Duodenal mucosa (tissue), 2 donors: ENCODE measurements around the gene LMAN2L.
A peak's percentile ranks its signal among the peaks of the same experiment; 100 is the strongest.

ENCODE experiments used
- H3K27ac ChIP-seq: one replicate; pipeline ENCODE4 v1.7.0; 2013; ENCODE audit warnings: low read depth, low read length
- H3K27me3 ChIP-seq, 2 donors: one replicate each; pipeline ENCODE4 v1.7.0; 2013; ENCODE audit warnings: low read length in 2 of 2, control low read depth in 1 of 2; ENCODE audit not compliant: insufficient read depth in 2 of 2, control insufficient read depth in 1 of 2
- H3K36me3 ChIP-seq, 2 donors: one replicate each; pipeline ENCODE4 v1.7.0; 2013; ENCODE audit warnings: low read length in 2 of 2, control low read depth in 1 of 2; ENCODE audit not compliant: insufficient read depth in 2 of 2, control insufficient read depth in 1 of 2
- H3K4me1 ChIP-seq, 2 donors: one replicate each; pipeline ENCODE4 v1.7.0; 2013; ENCODE audit warnings: low read length in 2 of 2, control low read depth in 1 of 2; ENCODE audit not compliant: insufficient read depth in 2 of 2, control insufficient read depth in 1 of 2
- H3K4me3 ChIP-seq, 2 donors: one replicate each; pipeline ENCODE4 v1.7.0; 2013; ENCODE audit warnings: low read length in 2 of 2, low read depth in 1 of 2
- H3K9ac ChIP-seq, 2 donors: one replicate each; pipeline ENCODE4 v1.7.0; 2013; ENCODE audit warnings: low read length in 2 of 2, low read depth in 1 of 2
- H3K9me3 ChIP-seq, 2 donors: one replicate each; pipeline ENCODE4 v1.7.0; 2013; ENCODE audit warnings: low read length in 2 of 2, control low read depth in 1 of 2; ENCODE audit not compliant: control insufficient read depth in 1 of 2

Gene LMAN2L

GRCh38 chr2:96739633-96740428 is at the start of gene LMAN2L:
Gene LMAN2L, minus strand, starts transcription at chr2:96740064. Its CDS starts 24 bp downstream, at chr2:96740040.
- Histone ChIP-seq H3K9ac (peak within 1 kb of the TSS; percentile 68 to 84), H3K27ac (peak within 1 kb of the TSS; percentile 33), H3K9me3 (no peaks in the 10 kb centered on the region), H3K4me1 (peaks cover 6 to 13% of the 10 kb centered on the region in 2 donors), H3K4me3 (peak within 1 kb of the TSS; percentile 78 to 85), H3K36me3 (peaks cover 4 to 5% of the 10 kb centered on the region in 2 donors), H3K27me3 (no peaks in the 10 kb centered on the region)

- H3K9ac ChIP-seq = peak overlapping the region; percentile 48 to 54
- peak overlapping the region; percentile 32 to 34 for H3K4me3 ChIP-seq
- H3K27me3 ChIP-seq = no peaks in the 10 kb centered on the region
- H3K4me1 ChIP-seq = peaks cover 22 to 25% of the 10 kb centered on the region in 2 donors
- H3K9me3 ChIP-seq = no peaks in the 10 kb centered on the region
- no peaks in the 10 kb centered on the region for H3K36me3 ChIP-seq
- peak overlapping the region; percentile 64 for H3K27ac ChIP-seq
Observed at GRCh38 chr2:96789245-96789617, 49.4 kb upstream of the LMAN2L start.

- Histone ChIP-seq H3K27ac (peak overlapping the region; percentile 79), H3K4me3 (peak overlapping the region; percentile 32 to 34)
Observed at GRCh38 chr2:96788442-96789244, 48.8 kb upstream of the LMAN2L start.

GRCh38 chr2:96787411-96787810 is 47.5 kb upstream of the LMAN2L start:
- H3K4me3 ChIP-seq = no peak overlapping the region
- H3K27me3 ChIP-seq = no peaks in the 10 kb centered on the region
- H3K4me1 ChIP-seq = peaks cover 22 to 25% of the 10 kb centered on the region in 2 donors
- H3K9me3 ChIP-seq = no peaks in the 10 kb centered on the region
- H3K27ac ChIP-seq = no peak overlapping the region
- H3K36me3 ChIP-seq = no peaks in the 10 kb centered on the region
- H3K9ac ChIP-seq = no peak overlapping the region

More at GRCh38 chr2:96788442-96789244, 48.8 kb upstream of the LMAN2L start:
- no peaks in the 10 kb centered on the region for H3K27me3 ChIP-seq
- peaks cover 22 to 25% of the 10 kb centered on the region in 2 donors for H3K4me1 ChIP-seq
- H3K9me3 ChIP-seq = no peaks in the 10 kb centered on the region
- H3K36me3 ChIP-seq = no peaks in the 10 kb centered on the region
- peak overlapping the region; percentile 48 to 54 for H3K9ac ChIP-seq

- Histone ChIP-seq H3K27ac (no peak overlapping the region), H3K27me3 (no peaks in the 10 kb centered on the region), H3K4me1 (peaks cover 11 to 16% of the 10 kb centered on the region in 2 donors), H3K9ac (no peak overlapping the region), H3K36me3 (no peaks in the 10 kb centered on the region), H3K9me3 (no peaks in the 10 kb centered on the region), H3K4me3 (no peak overlapping the region)
Observed at GRCh38 chr2:96783388-96783787, 43.5 kb upstream of the LMAN2L start.

- Histone ChIP-seq H3K27ac (no peak overlapping the region), H3K27me3 (no peaks in the 10 kb centered on the region), H3K36me3 (no peaks in the 10 kb centered on the region), H3K9me3 (no peaks in the 10 kb centered on the region), H3K4me3 (no peak overlapping the region), H3K4me1 (peaks cover 14 to 35% of the 10 kb centered on the region in 2 donors), H3K9ac (no peak overlapping the region)
Observed at GRCh38 chr2:96775160-96775559, 35.3 kb upstream of the LMAN2L start.

GRCh38 chr2:96773922-96774321 is 34.1 kb upstream of the LMAN2L start:
- H3K9ac ChIP-seq = peak overlapping the region; percentile 60 to 71
- peak overlapping the region; percentile 83 to 98 for H3K4me3 ChIP-seq
- H3K27me3 ChIP-seq = no peaks in the 10 kb centered on the region
- no peak overlapping the region for H3K27ac ChIP-seq
- no peaks in the 10 kb centered on the region for H3K9me3 ChIP-seq
- H3K4me1 ChIP-seq = peaks cover 17 to 41% of the 10 kb centered on the region in 2 donors
- H3K36me3 ChIP-seq = no peaks in the 10 kb centered on the region

- peak overlapping the region; percentile 1 for H3K27ac ChIP-seq
- no peaks in the 10 kb centered on the region for H3K9me3 ChIP-seq
- H3K27me3 ChIP-seq = no peaks in the 10 kb centered on the region
- H3K9ac ChIP-seq = peak overlapping the region in 1 of 2 donors; percentile 43
- peak overlapping the region; percentile 28 to 36 for H3K4me3 ChIP-seq
- H3K36me3 ChIP-seq = no peaks in the 10 kb centered on the region
- peaks cover 25 to 48% of the 10 kb centered on the region in 2 donors for H3K4me1 ChIP-seq
Observed at GRCh38 chr2:96772903-96773671, 33.2 kb upstream of the LMAN2L start.

GRCh38 chr2:96771796-96772618 is 32.1 kb upstream of the LMAN2L start:
- H3K9me3 ChIP-seq = no peaks in the 10 kb centered on the region
- H3K27ac ChIP-seq = no peak overlapping the region
- H3K4me1 ChIP-seq = peaks cover 34 to 58% of the 10 kb centered on the region in 2 donors
- H3K9ac ChIP-seq = no peak overlapping the region
- no peaks in the 10 kb centered on the region for H3K36me3 ChIP-seq
- H3K4me3 ChIP-seq = no peak overlapping the region
- H3K27me3 ChIP-seq = no peaks in the 10 kb centered on the region
